Measurements from ENCODE around the gene CREBL2.

DNA sequence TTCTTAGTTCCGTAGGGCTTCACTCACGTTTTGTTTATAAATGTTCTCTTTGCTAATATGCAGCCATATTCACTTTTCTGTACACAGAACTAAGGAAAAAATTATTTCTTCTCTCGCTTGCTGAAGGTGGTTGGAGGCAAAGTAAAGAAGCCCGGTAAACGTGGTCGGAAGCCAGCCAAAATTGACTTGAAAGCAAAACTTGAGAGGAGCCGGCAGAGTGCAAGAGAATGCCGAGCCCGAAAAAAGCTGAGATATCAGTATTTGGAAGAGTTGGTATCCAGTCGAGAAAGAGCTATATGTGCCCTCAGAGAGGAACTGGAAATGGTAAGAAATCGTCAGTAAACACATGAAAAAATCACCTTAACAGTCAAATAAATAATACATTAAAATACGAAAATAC, 24.0 kb downstream of the CREBL2 start:
- TF ChIP-seq, protein P1, sequence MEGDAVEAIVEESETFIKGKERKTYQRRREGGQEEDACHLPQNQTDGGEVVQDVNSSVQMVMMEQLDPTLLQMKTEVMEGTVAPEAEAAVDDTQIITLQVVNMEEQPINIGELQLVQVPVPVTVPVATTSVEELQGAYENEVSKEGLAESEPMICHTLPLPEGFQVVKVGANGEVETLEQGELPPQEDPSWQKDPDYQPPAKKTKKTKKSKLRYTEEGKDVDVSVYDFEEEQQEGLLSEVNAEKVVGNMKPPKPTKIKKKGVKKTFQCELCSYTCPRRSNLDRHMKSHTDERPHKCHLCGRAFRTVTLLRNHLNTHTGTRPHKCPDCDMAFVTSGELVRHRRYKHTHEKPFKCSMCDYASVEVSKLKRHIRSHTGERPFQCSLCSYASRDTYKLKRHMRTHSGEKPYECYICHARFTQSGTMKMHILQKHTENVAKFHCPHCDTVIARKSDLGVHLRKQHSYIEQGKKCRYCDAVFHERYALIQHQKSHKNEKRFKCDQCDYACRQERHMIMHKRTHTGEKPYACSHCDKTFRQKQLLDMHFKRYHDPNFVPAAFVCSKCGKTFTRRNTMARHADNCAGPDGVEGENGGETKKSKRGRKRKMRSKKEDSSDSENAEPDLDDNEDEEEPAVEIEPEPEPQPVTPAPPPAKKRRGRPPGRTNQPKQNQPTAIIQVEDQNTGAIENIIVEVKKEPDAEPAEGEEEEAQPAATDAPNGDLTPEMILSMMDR (conservative IDR thresholded peaks at IDR 0.05; ENCODE audit: low read depth, low read length): no peak
- TF ChIP-seq EZH2 (IDR thresholded peaks at IDR 0.05; ENCODE audit: borderline replicate concordance, low read depth, low read length, poor library complexity, severe bottlenecking): no peak
